Small intestine (tissue), 7 donors: ENCODE data around the gene EMC10. TPM values are rescaled to one million over a fixed set of nuclear protein-coding genes. Genes with fewer than 3 reads are reported as not detected.

ENCODE experiments used
- DNase-seq, 2 donors: peaks; one replicate each; pipeline versions ENCODE4 v3.0.0 to v3.0.0-alpha.2; 2013
- FAIRE-seq: peaks from 2 replicates; lab custom pipeline; 2012; peaks lifted over from hg19 to GRCh38; lab: Jason Lieb, UNC
- H3K27ac ChIP-seq, 3 donors: one replicate each; pipeline ENCODE4 v1.5.1; 2013; ENCODE audit warnings: low read length in 2 of 3, mild to moderate bottlenecking in 2 of 3, control low read depth in 1 of 3, inconsistent platforms in 1 of 3, low read depth in 1 of 3, moderate library complexity in 1 of 3
- H3K27me3 ChIP-seq, 3 donors: one replicate each; pipeline ENCODE4 v1.6.1; 2013; ENCODE audit warnings: low read length in 3 of 3, inconsistent platforms in 1 of 3; ENCODE audit not compliant: control insufficient read depth in 3 of 3, insufficient read depth in 3 of 3
- H3K36me3 ChIP-seq, 3 donors: one replicate each; pipeline ENCODE4 v1.6.1; 2013; ENCODE audit warnings: low read length in 3 of 3, inconsistent platforms in 1 of 3, low read depth in 1 of 3, mild to moderate bottlenecking in 1 of 3, moderate library complexity in 1 of 3; ENCODE audit not compliant: control insufficient read depth in 3 of 3, insufficient read depth in 2 of 3
- H3K4me1 ChIP-seq, 3 donors: one replicate each; pipeline ENCODE4 v1.6.1; 2013; ENCODE audit warnings: low read length in 2 of 3, inconsistent platforms in 1 of 3, low read depth in 1 of 3, mild to moderate bottlenecking in 1 of 3, moderate library complexity in 1 of 3; ENCODE audit not compliant: control insufficient read depth in 3 of 3, insufficient read depth in 2 of 3
- H3K4me3 ChIP-seq, 3 donors: one replicate each; pipeline ENCODE4 v1.5.1; 2013; ENCODE audit warnings: low read length in 3 of 3, control low read depth in 1 of 3, inconsistent platforms in 1 of 3, low read depth in 1 of 3, mild to moderate bottlenecking in 1 of 3, moderate library complexity in 1 of 3
- H3K9me3 ChIP-seq, 2 donors: one replicate each; pipeline ENCODE4 v1.6.1; 2013; ENCODE audit warnings: low read depth in 1 of 2, low read length in 1 of 2; ENCODE audit not compliant: control insufficient read depth in 2 of 2, insufficient read depth in 1 of 2
- whole genome bisulfite sequencing, 3 donors: extraction: QIAGEN DNeasy Blood & Tissue Kit; methylation state at CpG; one replicate each; pipeline ENCODE4 v1.1.7; 2013; 5-methylcytosine and 5-hydroxymethylcytosine counted together
- polyA plus RNA-seq, 4 donors: library from polyadenylated mRNA; stranded (reverse) in 3 of 4; unstranded in 1 of 4; fragments of 200-250 nt in 3 of 4; fragments of 120-200 nt in 1 of 4; gene quantifications; one replicate each; pipeline versions ENCODE4 v1.2.1 to v1.2.3, GENCODE V29; 2013
- donor health status: healthy with polysubstance abuse.
- donor health status: control.
- donor health status: control.
- donor health status: Bipolar disorder and iron deficiency.
- donor health status: healthy.

Gene EMC10
- polyA plus RNA-seq, 4 donors = 53.7 to 164 (median 116) TPM

- Histone ChIP-seq H3K9me3 (no peaks in the 10 kb centered on the region), H3K36me3 (no peaks in the 10 kb centered on the region), H3K27ac (no peak overlapping the region), H3K27me3 (peaks cover 0 to 23% (median 0%) of the 10 kb centered on the region in 3 donors), H3K4me3 (no peak overlapping the region), H3K4me1 (peaks cover 0 to 4% (median 3%) of the 10 kb centered on the region in 3 donors)
- FAIRE-seq (no peak), DNase-seq (no peak)
- 45 to 54% (median 54%) methylated on average over 17 to 27 of the region's 27 CpGs for WGBS, 3 donors
Measured at GRCh38 chr19:50500060-50500752, 23.9 kb downstream of the EMC10 start.

- Histone ChIP-seq H3K27me3 (peaks cover 0 to 21% (median 0%) of the 10 kb centered on the region in 3 donors), H3K27ac (no peak overlapping the region), H3K4me3 (no peak overlapping the region), H3K36me3 (no peaks in the 10 kb centered on the region), H3K4me1 (peaks cover 0 to 4% (median 3%) of the 10 kb centered on the region in 3 donors), H3K9me3 (no peaks in the 10 kb centered on the region)
- FAIRE-seq (no peak), DNase-seq (no peak)
- WGBS, 3 donors = 25 to 45% (median 44%) methylated on average over 5 to 10 of the region's 10 CpGs
Measured at GRCh38 chr19:50500753-50501151, 24.4 kb downstream of the EMC10 start.

- no peaks in the 10 kb centered on the region for H3K9me3 ChIP-seq
- H3K4me1 ChIP-seq = peaks cover 0 to 4% (median 3%) of the 10 kb centered on the region in 3 donors
- peaks cover 0 to 3% (median 2%) of the 10 kb centered on the region in 3 donors for H3K36me3 ChIP-seq
- DNase-seq = peak in 1 of 2 donors; percentile 45
- no peak for FAIRE-seq
- H3K4me3 ChIP-seq = no peak overlapping the region
- WGBS, 3 donors = 24 to 58% (median 40%) methylated on average over 8 to 12 of the region's 12 CpGs
- peaks cover 0 to 21% (median 0%) of the 10 kb centered on the region in 3 donors for H3K27me3 ChIP-seq
- H3K27ac ChIP-seq = no peak overlapping the region
Measured at GRCh38 chr19:50501186-50501567, 24.9 kb downstream of the EMC10 start.

GRCh38 chr19:50501568-50502475 is 25.5 kb downstream of the EMC10 start:
- no peak overlapping the region for H3K4me3 ChIP-seq
- H3K27me3 ChIP-seq = peaks cover 0 to 19% (median 0%) of the 10 kb centered on the region in 3 donors
- DNase-seq (no peak), FAIRE-seq (no peak)
- WGBS, 3 donors = 65 to 81% (median 71%) methylated on average over 25 of the region's 25 CpGs
- no peaks in the 10 kb centered on the region for H3K9me3 ChIP-seq
- H3K4me1 ChIP-seq = peaks cover 0 to 4% (median 3%) of the 10 kb centered on the region in 3 donors
- H3K36me3 ChIP-seq = peaks cover 0 to 5% (median 2%) of the 10 kb centered on the region in 3 donors
- no peak overlapping the region for H3K27ac ChIP-seq

- 92 to 95% (median 94%) methylated on average over 27 to 30 of the region's 30 CpGs for WGBS, 3 donors
Measured at GRCh38 chr19:50505856-50506611, 29.7 kb downstream of the EMC10 start.

GRCh38 chr19:50506700-50507099 is 30.4 kb downstream of the EMC10 start:
- DNase-seq (no peak), FAIRE-seq (no peak)
- 91 to 97% (median 93%) methylated on average over 7 to 9 of the region's 10 CpGs for whole genome bisulfite sequencing, 3 donors
- Histone ChIP-seq H3K27ac (no peak overlapping the region), H3K4me3 (no peak overlapping the region), H3K36me3 (peaks cover 0 to 5% (median 2%) of the 10 kb centered on the region in 3 donors), H3K9me3 (no peaks in the 10 kb centered on the region), H3K27me3 (no peaks in the 10 kb centered on the region), H3K4me1 (peaks cover 1 to 8% (median 2%) of the 10 kb centered on the region in 3 donors)

More at GRCh38 chr19:50505856-50506611, 29.7 kb downstream of the EMC10 start:
- Histone ChIP-seq H3K27me3 (no peaks in the 10 kb centered on the region), H3K9me3 (no peaks in the 10 kb centered on the region), H3K27ac (no peak overlapping the region), H3K36me3 (peaks cover 0 to 5% (median 2%) of the 10 kb centered on the region in 3 donors), H3K4me3 (no peak overlapping the region), H3K4me1 (peaks cover 1 to 8% (median 2%) of the 10 kb centered on the region in 3 donors)
- no peak for FAIRE-seq
- DNase-seq = no peak

GRCh38 chr19:50507376-50507775 is 31.1 kb downstream of the EMC10 start:
- Histone ChIP-seq H3K4me3 (no peak overlapping the region), H3K9me3 (no peaks in the 10 kb centered on the region), H3K27ac (no peak overlapping the region), H3K36me3 (peaks cover 0 to 5% (median 2%) of the 10 kb centered on the region in 3 donors), H3K4me1 (peaks cover 1 to 13% (median 2%) of the 10 kb centered on the region in 3 donors), H3K27me3 (no peaks in the 10 kb centered on the region)
- WGBS, 3 donors = 93 to 97% (median 95%) methylated on average over 8 of the region's 8 CpGs
- FAIRE-seq (no peak), DNase-seq (no peak)

GRCh38 chr19:50508843-50509190 is 32.5 kb downstream of the EMC10 start:
- 90 to 94% (median 92%) methylated on average over 3 of the region's 3 CpGs for WGBS, 3 donors
- FAIRE-seq (no peak), DNase-seq (no peak)
- Histone ChIP-seq H3K27me3 (no peaks in the 10 kb centered on the region), H3K4me3 (no peak overlapping the region), H3K9me3 (no peaks in the 10 kb centered on the region), H3K36me3 (peaks cover 0 to 5% (median 2%) of the 10 kb centered on the region in 3 donors), H3K4me1 (peaks cover 1 to 13% (median 2%) of the 10 kb centered on the region in 3 donors), H3K27ac (no peak overlapping the region)
